Measurements from ENCODE around the gene BSG.
A peak's percentile ranks its signal among the peaks of the same experiment; 100 is the strongest.
"Not testable (repeated sequence)": the region's sequence is repeated elsewhere in the genome, so short reads cannot be mapped to it uniquely, and the experiment has no call there.

The BSG gene

GRCh38 chr19:621191-621590 lies 48.8 kb downstream of the BSG start:
- not testable (repeated sequence) for DNase-seq

- DNase-seq = no peak
These were observed 49.4 kb downstream of the BSG start for GRCh38 chr19:621819-622218.

- DNase-seq = no peak
These were observed 50.3 kb downstream of the BSG start for GRCh38 chr19:622666-623065.

- DNase-seq = no peak
These were observed 51.0 kb downstream of the BSG start for GRCh38 chr19:623175-623916.

- no peak for DNase-seq
These were observed 51.6 kb downstream of the BSG start for GRCh38 chr19:623974-624373.

GRCh38 chr19:624433-625109 lies 52.2 kb downstream of the BSG start:
- no peak for DNase-seq

- no peak for DNase-seq
These were observed 52.9 kb downstream of the BSG start for GRCh38 chr19:625257-625656.

GRCh38 chr19:626566-626965 lies 54.2 kb downstream of the BSG start:
- not testable (repeated sequence) for DNase-seq

- DNase-seq = no peak
These were observed 55.8 kb downstream of the BSG start for GRCh38 chr19:628168-628567.

GRCh38 chr19:629515-629914 lies 57.1 kb downstream of the BSG start:
- not testable (repeated sequence) for DNase-seq

- no peak for DNase-seq
These were observed 57.7 kb downstream of the BSG start for GRCh38 chr19:629961-630714.

GRCh38 chr19:632579-633067 lies 60.2 kb downstream of the BSG start:
- peak; percentile 49 to 58 for DNase-seq
